ENCODE data around the gene SLC25A53.

- TF ChIP-seq GATA2 (IDR thresholded peaks at IDR 0.05; ENCODE audit: low read depth, low read length) (no peak), GATA3 (IDR thresholded peaks at IDR 0.05; ENCODE audit: low read depth, low read length) (no peak)
Measured at GRCh38 chrX:104136241-104137019, 20.4 kb downstream of the SLC25A53 start.

All from SH-SY5Y (cell line).